H1 (cell line): ENCODE measurements around the gene UBAP1. TPM values are rescaled to one million over a fixed set of nuclear protein-coding genes. Genes with fewer than 3 reads are reported as not detected.

Experiments
- CTCF ChIA-PET: fragments of 300-600 bp; sonication (Branson Sonifier 250); formaldehyde crosslinking; loops from one replicate; lab custom pipeline; 2021; ENCODE audit not compliant: partially characterized antibody; lab: Charles Lee
- POLR2A ChIA-PET: fragments of 300-600 bp; sonication (Branson Sonifier 250); formaldehyde crosslinking; loops from one replicate; lab custom pipeline; 2021; ENCODE audit warnings: inconsistent platforms; ENCODE audit not compliant: partially characterized antibody; lab: Charles Lee
- DNase-seq, 2 experiments: peaks; one replicate each; pipeline versions ENCODE4 v3.0.0 to v3.0.0-alpha.2; 2010 to 2022; ENCODE audit warnings: low spot score in 2 of 2, low read depth in 1 of 2, mixed read lengths in 1 of 2
- FAIRE-seq: peaks from 2 replicates; lab custom pipeline; 2011; peaks lifted over from hg19 to GRCh38; lab: Jason Lieb, UNC
- H2AFZ ChIP-seq: 2 replicates; pipeline ENCODE4 v1.8.1; 2012; ENCODE audit warnings: low read length, inconsistent platforms
- H2AK5ac ChIP-seq: 2 replicates; pipeline ENCODE4 v1.6.1; 2013; ENCODE audit warnings: low read depth, low read length
- H2BK120ac ChIP-seq: replicated peaks from 2 replicates; pipeline ENCODE3; 2013; ENCODE audit warnings: low read depth, low read length, inconsistent platforms
- H2BK12ac ChIP-seq: 2 replicates; pipeline ENCODE4 v1.6.1; 2013; ENCODE audit warnings: low read depth, low read length
- H2BK15ac ChIP-seq: 2 replicates; pipeline ENCODE4 v1.6.1; 2013; ENCODE audit warnings: low read length
- H2BK20ac ChIP-seq: 2 replicates; pipeline ENCODE4 v1.6.1; 2013; ENCODE audit warnings: low read length
- H2BK5ac ChIP-seq: 2 replicates; pipeline ENCODE4 v1.6.1; 2013; ENCODE audit warnings: low read depth, low read length
- H3K14ac ChIP-seq: 2 replicates; pipeline ENCODE4 v1.6.1; 2013; ENCODE audit warnings: inconsistent platforms; ENCODE audit not compliant: insufficient read length
- H3K18ac ChIP-seq: 2 replicates; pipeline ENCODE4 v1.6.1; 2013; ENCODE audit warnings: low read length; ENCODE audit errors: extremely low read depth
- H3K23ac ChIP-seq: 2 replicates; pipeline ENCODE4 v1.6.1; 2013; ENCODE audit warnings: inconsistent platforms; ENCODE audit not compliant: insufficient read length
- H3K23me2 ChIP-seq: 2 replicates; pipeline ENCODE4 v1.6.1; 2013; ENCODE audit warnings: low read depth, low read length
- H3K27ac ChIP-seq: 2 replicates; pipeline ENCODE4 v1.6.1; 2011; ENCODE audit warnings: low read depth, low read length, inconsistent platforms
- H3K27me3 ChIP-seq, 4 experiments: replicated peaks in 1 of 4; 1 replicate in 1 of 4; 2 replicates in 3 of 4; pipeline versions ENCODE4 v1.6.1 to v1.8.1; 2011 to 2013; ENCODE audit warnings: low read length in 3 of 4, mild to moderate bottlenecking in 3 of 4, inconsistent platforms in 2 of 4, mixed read lengths in 2 of 4, moderate library complexity in 1 of 4; ENCODE audit not compliant: control insufficient read depth in 3 of 4, insufficient read depth in 3 of 4; ENCODE audit errors: extremely low read depth in 1 of 4
- H3K36me3 ChIP-seq, 4 experiments: 2 replicates each; pipeline versions ENCODE4 v1.6.1 to v1.8.1; 2011 to 2013; ENCODE audit warnings: mild to moderate bottlenecking in 4 of 4, low read length in 3 of 4, moderate library complexity in 2 of 4, control low read depth in 1 of 4, inconsistent platforms in 1 of 4; ENCODE audit not compliant: insufficient read depth in 4 of 4, control insufficient read depth in 2 of 4
- H3K4ac ChIP-seq: replicated peaks from 2 replicates; pipeline ENCODE3; 2013; ENCODE audit warnings: low read length, low read depth, mixed read lengths, inconsistent platforms; ENCODE audit not compliant: insufficient read length
- H3K4me1 ChIP-seq, 4 experiments: replicated peaks in 1 of 4; 1 replicate in 1 of 4; 2 replicates in 3 of 4; pipeline versions ENCODE4 v1.6.1 to v1.8.1; 2011 to 2013; ENCODE audit warnings: low read length in 3 of 4, inconsistent platforms in 2 of 4, mixed read lengths in 1 of 4; ENCODE audit not compliant: insufficient read depth in 4 of 4, control insufficient read depth in 3 of 4
- H3K4me2 ChIP-seq, 2 experiments: 2 replicates each; pipeline versions ENCODE4 v1.6.1 to v1.8.1; 2011 to 2013; ENCODE audit warnings: low read depth in 2 of 2, low read length in 2 of 2, control low read depth in 1 of 2, inconsistent platforms in 1 of 2, mild to moderate bottlenecking in 1 of 2; ENCODE audit not compliant: insufficient read depth in 1 of 2
- H3K4me3 ChIP-seq, 4 experiments: fragments of 200-600, 300-600 bp in 1 of 4; sonication (generic), shearing (Covaris generic), sonication (Bioruptor Twin) in 1 of 4; 2 replicates each; pipeline versions ENCODE4 v1.5.1 to v1.8.1; 2011 to 2016; ENCODE audit warnings: low read length in 4 of 4, low read depth in 3 of 4, control low read depth in 2 of 4, inconsistent platforms in 2 of 4, mild to moderate bottlenecking in 2 of 4, mixed read lengths in 1 of 4, moderate library complexity in 1 of 4; ENCODE audit not compliant: insufficient read depth in 2 of 4; ENCODE audit errors: extremely low read depth in 1 of 4
- H3K56ac ChIP-seq: replicated peaks from 2 replicates; pipeline ENCODE3; 2013; ENCODE audit warnings: low read depth, mild to moderate bottlenecking, mixed read lengths, low read length, inconsistent platforms; ENCODE audit not compliant: insufficient read length
- H3K79me1 ChIP-seq: 2 replicates; pipeline ENCODE4 v1.6.1; 2013; ENCODE audit warnings: low read depth, low read length, control low read depth
- H3K79me2 ChIP-seq, 2 experiments: 2 replicates each; pipeline versions ENCODE4 v1.6.1 to v1.8.1; 2012 to 2013; ENCODE audit warnings: low read length in 2 of 2, mild to moderate bottlenecking in 2 of 2, inconsistent platforms in 1 of 2; ENCODE audit not compliant: insufficient read depth in 2 of 2, control insufficient read depth in 1 of 2
- H3K9ac ChIP-seq, 4 experiments: replicated peaks in 1 of 4; 1 replicate in 1 of 4; 2 replicates in 3 of 4; pipeline versions ENCODE4 v1.6.1 to v1.8.1; 2011 to 2013; ENCODE audit warnings: low read depth in 3 of 4, low read length in 3 of 4, control low read depth in 2 of 4, mild to moderate bottlenecking in 2 of 4, moderate library complexity in 2 of 4, inconsistent platforms in 1 of 4; ENCODE audit errors: extremely low read depth in 1 of 4
- H3K9me3 ChIP-seq, 2 experiments: 2 replicates each; pipeline versions ENCODE4 v1.6.1 to v1.8.1; 2012 to 2013; ENCODE audit warnings: mild to moderate bottlenecking in 2 of 2, moderate library complexity in 2 of 2, control low read depth in 1 of 2, inconsistent platforms in 1 of 2, low read depth in 1 of 2, low read length in 1 of 2, mixed read lengths in 1 of 2; ENCODE audit not compliant: insufficient read depth in 2 of 2
- H4K20me1 ChIP-seq, 2 experiments: replicated peaks in 1 of 2; 2 replicates each; pipeline versions ENCODE3 to v1.8.1; 2011 to 2013; ENCODE audit warnings: inconsistent platforms in 2 of 2, low read length in 2 of 2, mild to moderate bottlenecking in 1 of 2; ENCODE audit not compliant: insufficient read depth in 2 of 2, control insufficient read depth in 1 of 2
- H4K5ac ChIP-seq: 2 replicates; pipeline ENCODE4 v1.6.1; 2013; ENCODE audit warnings: low read length, low read depth, mixed read lengths, inconsistent platforms; ENCODE audit not compliant: insufficient read length
- H4K8ac ChIP-seq: 2 replicates; pipeline ENCODE4 v1.8.0; 2013; ENCODE audit warnings: mild to moderate bottlenecking, moderate library complexity, low read length, inconsistent platforms; ENCODE audit not compliant: insufficient read depth; ENCODE audit errors: extremely low read depth
- H4K91ac ChIP-seq: replicated peaks from 2 replicates; pipeline ENCODE3; 2013; ENCODE audit warnings: low read length, mixed read lengths, inconsistent platforms; ENCODE audit not compliant: insufficient read length
- ASH2L ChIP-seq: fragments of 200-600, 300-600 bp; sonication (generic); IDR thresholded peaks from one replicate; pipeline ENCODE4 v1.7.1; 2017; ENCODE audit warnings: low read length
- CREB1 ChIP-seq: IDR thresholded peaks from 2 replicates; pipeline ENCODE4 v1.6.1; 2012; ENCODE audit warnings: inconsistent platforms
- CTCF ChIP-seq, 3 experiments: IDR thresholded peaks; 1 replicate in 2 of 3; 2 replicates in 1 of 3; pipeline versions ENCODE4 v1.5.1 to v1.6.1; 2011; ENCODE audit warnings: low read length in 3 of 3, mild to moderate bottlenecking in 3 of 3, inconsistent platforms in 2 of 3, low read depth in 1 of 3, moderate library complexity in 1 of 3; ENCODE audit not compliant: insufficient read depth in 1 of 3; ENCODE audit errors: control extremely low read depth in 1 of 3
- FOSL1 ChIP-seq: IDR thresholded peaks from 2 replicates; pipeline ENCODE4 v1.6.1; 2011; ENCODE audit warnings: mild to moderate bottlenecking, low read depth, low read length, moderate library complexity; ENCODE audit not compliant: insufficient read depth
- KDM1A ChIP-seq: fragments of 200-600, 300-600 bp; sonication (generic); IDR thresholded peaks from 2 replicates; pipeline ENCODE4 v1.7.1; 2016; ENCODE audit warnings: mild to moderate bottlenecking, low read length, borderline replicate concordance
- POLR2A ChIP-seq, 2 experiments: IDR thresholded peaks; 1 replicate in 1 of 2; 2 replicates in 1 of 2; pipeline ENCODE4 v1.6.1; 2011; ENCODE audit warnings: low read depth in 2 of 2, low read length in 2 of 2, mild to moderate bottlenecking in 2 of 2; ENCODE audit errors: control extremely low read depth in 1 of 2
- POU5F1 ChIP-seq: IDR thresholded peaks from 2 replicates; pipeline ENCODE4 v1.6.1; 2011; ENCODE audit warnings: low read depth, mild to moderate bottlenecking, low read length, moderate library complexity
- RBBP5 ChIP-seq: IDR thresholded peaks from 2 replicates; pipeline ENCODE4 v1.7.1; 2012; ENCODE audit warnings: low read depth, mild to moderate bottlenecking, inconsistent platforms, low read length, moderate library complexity, borderline replicate concordance
- SAP30 ChIP-seq: fragments of 300-600 bp; sonication (generic); IDR thresholded peaks from 2 replicates; pipeline ENCODE4 v1.7.1; 2012; ENCODE audit warnings: low read length, moderate library complexity, mild to moderate bottlenecking, inconsistent platforms; ENCODE audit not compliant: insufficient read depth, insufficient replicate concordance
- SIX5 ChIP-seq: IDR thresholded peaks from 2 replicates; pipeline ENCODE4 v1.6.1; 2011; ENCODE audit warnings: mild to moderate bottlenecking, low read depth, low read length
- SP1 ChIP-seq: IDR thresholded peaks from 2 replicates; pipeline ENCODE4 v1.6.1; 2011; ENCODE audit warnings: low read depth, low read length
- SUZ12 ChIP-seq: fragments of 200-600 bp; sonication (generic); IDR thresholded peaks from 2 replicates; pipeline ENCODE4 v1.6.1; 2012; ENCODE audit warnings: mild to moderate bottlenecking, inconsistent platforms, low read length, moderate library complexity, mixed read lengths
- ZNF274 ChIP-seq: IDR thresholded peaks from 2 replicates; pipeline ENCODE4 v1.7.0; 2012; ENCODE audit warnings: low read length, borderline replicate concordance; ENCODE audit errors: extremely low read depth
- WGBS, 2 experiments: shearing (Covaris generic) in 1 of 2; methylation state at CpG; one replicate each; pipeline versions ENCODE4 v1.1.6 to v1.1.7; 2013 to 2015; ENCODE audit warnings: low lambda C conversion rate in 2 of 2, mixed read lengths in 2 of 2, inconsistent platforms in 1 of 2, low coverage in 1 of 2, missing lambda C conversion rate in 1 of 2; ENCODE audit not compliant: insufficient replicate concordance in 2 of 2, insufficient coverage in 1 of 2, insufficient read length in 1 of 2; ENCODE audit errors: extremely low coverage in 1 of 2, missing lambda C conversion rate in 1 of 2; 5-methylcytosine and 5-hydroxymethylcytosine counted together
- polyA plus RNA-seq, 7 experiments: library from polyadenylated mRNA; depleted of rRNA in 3 of 7; stranded (reverse) in 5 of 7; unstranded in 2 of 7; fragments of >200 nt in 5 of 7; fragments of 200-250 nt in 2 of 7; gene quantifications; 1 replicate in 5 of 7; 2 replicates in 1 of 7; 4 replicates in 1 of 7; pipeline versions ENCODE4 v1.2.1 to v1.2.3, GENCODE V29; 2011 to 2013; ENCODE audit warnings: missing spikeins in 2 of 7, mixed read lengths in 2 of 7
- total RNA-seq: library from RNA; stranded (reverse); fragmentation: NEBNext Ultra II Directional; extraction: Animal tissue kit (Norgen Biotek cat#: 25700); gene quantifications from 2 replicates; pipeline ENCODE4 v1.2.1, GENCODE V29; 2021

UBAP1 gene
- total and polyA plus RNA-seq, 2 of the 8 experiments (the other 6 are each of a cell fraction or from before 2014, with no cell fraction given): 31.3 to 31.4 TPM

GRCh38 chr9:34246453-34246852 lies 67.6 kb downstream of the UBAP1 start:
- Histone ChIP-seq H3K9ac (no peak overlapping the region), H4K91ac (no peak overlapping the region), H2BK120ac (no peak overlapping the region), H2BK20ac (no peak overlapping the region), H3K23ac (no peak overlapping the region), H2BK15ac (no peak overlapping the region), H3K56ac (no peak overlapping the region), H3K36me3 (peaks cover 8 to 46% (median 16%) of the 10 kb centered on the region in 4 experiments), H3K9me3 (no peaks in the 10 kb centered on the region), H3K79me2 (no peaks in the 10 kb centered on the region; a peak in 1 of 4 replicates), H2AK5ac (no peak overlapping the region), H3K27ac (no peak overlapping the region), H4K8ac (no peak overlapping the region), H4K5ac (no peak overlapping the region), H2BK5ac (no peak overlapping the region), H2AFZ (no peak overlapping the region), H3K4ac (no peak overlapping the region), H2BK12ac (no peak overlapping the region), H3K18ac (no peak overlapping the region), H3K27me3 (no peaks in the 10 kb centered on the region), H3K14ac (no peak overlapping the region), H3K4me2 (no peak overlapping the region), H3K23me2 (no peaks in the 10 kb centered on the region), H4K20me1 (peaks cover 2 to 6% of the 10 kb centered on the region in 2 experiments), H3K4me1 (no peaks in the 10 kb centered on the region), H3K4me3 (no peak overlapping the region), H3K79me1 (peaks cover 7% of the 10 kb centered on the region)
- FAIRE-seq (no peak), DNase-seq (no peak)
- POLR2A ChIA-PET: no interaction called here
- WGBS, 2 experiments: 86% methylated on average over 2 of the region's 2 CpGs; no CpG with 5 or more reads in 1 of the 2 experiments
- CTCF ChIA-PET: interaction anchor here (0.5 to 0.9 kb wide), 3 partner anchors 23 to 88 kb away, joined by 3 read pairs; no protein-coding TSS in a partner anchor
- no peak for TF ChIP-seq CREB1
- TF ChIP-seq POLR2A (IDR thresholded peaks at IDR 0.05; ENCODE audit: control extremely low read depth in 1 of 2, low read depth in 2 of 2, low read length in 2 of 2): no peak
- TF ChIP-seq POU5F1: no peak
- no peak for TF ChIP-seq SUZ12
- no peak for TF ChIP-seq KDM1A
- TF ChIP-seq SP1: no peak
- TF ChIP-seq SIX5: no peak
- no peak for TF ChIP-seq FOSL1
- TF ChIP-seq SAP30: no peak
- TF ChIP-seq RBBP5: no peak
- TF ChIP-seq ASH2L: no peak
- no peak for TF ChIP-seq ZNF274
- no peak for TF ChIP-seq CTCF (IDR thresholded peaks at IDR 0.05; ENCODE audit: control extremely low read depth in 1 of 3, insufficient read depth in 1 of 3, low read depth in 1 of 3, low read length in 3 of 3)
